Urothelium cell line (cell line): Measurements from ENCODE around the gene NOP14.
"Not testable (repeated sequence)": the region's sequence is repeated elsewhere in the genome, so short reads cannot be mapped to it uniquely, and the experiment has no call there.

Experiments used
- DNase-seq: peaks from one replicate; pipeline ENCODE4 v3.0.0; 2011; ENCODE audit warnings: low spot score, mixed read lengths
- FAIRE-seq: peaks from 2 replicates; lab custom pipeline; 2011; peaks lifted over from hg19 to GRCh38; lab: Jason Lieb, UNC

Gene NOP14

GRCh38 chr4:2943364-2944090, 19.7 kb downstream of the NOP14 start:
- FAIRE-seq (no peak), DNase-seq (no peak)

- FAIRE-seq (no peak), DNase-seq (no peak)
Observed at GRCh38 chr4:2942532-2943363, 20.5 kb downstream of the NOP14 start.

GRCh38 chr4:2942037-2942531, 21.1 kb downstream of the NOP14 start:
- FAIRE-seq (no peak), DNase-seq (no peak)

GRCh38 chr4:2941138-2942036, 21.8 kb downstream of the NOP14 start:
- DNase-seq (no peak), FAIRE-seq (no peak)

GRCh38 chr4:2940267-2941137, 22.7 kb downstream of the NOP14 start:
- no peak for FAIRE-seq
- no peak for DNase-seq

GRCh38 chr4:2939383-2940243, 23.6 kb downstream of the NOP14 start:
- DNase-seq (no peak), FAIRE-seq (no peak)

GRCh38 chr4:2938906-2939305, 24.3 kb downstream of the NOP14 start:
- FAIRE-seq, result no peak
- DNase-seq, result no peak

- not testable (repeated sequence) for FAIRE-seq, DNase-seq
Observed at GRCh38 chr4:2938411-2938810, 24.8 kb downstream of the NOP14 start.

GRCh38 chr4:2937986-2938385, 25.2 kb downstream of the NOP14 start:
- FAIRE-seq (no peak), DNase-seq (no peak)

GRCh38 chr4:2937146-2937857, 25.9 kb downstream of the NOP14 start:
- no peak for FAIRE-seq
- peak; percentile 44 for DNase-seq

- DNase-seq (peak; percentile 31), FAIRE-seq (no peak)
Observed at GRCh38 chr4:2936773-2937145, 26.4 kb downstream of the NOP14 start.

- FAIRE-seq (no peak), DNase-seq (peak; percentile 21)
Observed at GRCh38 chr4:2935762-2936743, 27.2 kb downstream of the NOP14 start.

- peak; percentile 86 for DNase-seq
- no peak for FAIRE-seq
Observed at GRCh38 chr4:2934813-2935761, 28.1 kb downstream of the NOP14 start.

- FAIRE-seq, result no peak
- peak; percentile 26 for DNase-seq
Observed at GRCh38 chr4:2934077-2934812, 29.0 kb downstream of the NOP14 start.

GRCh38 chr4:2933566-2934076, 29.6 kb downstream of the NOP14 start:
- no peak for DNase-seq
- FAIRE-seq, result no peak
